ENCODE results near the gene KANK2.

DNA sequence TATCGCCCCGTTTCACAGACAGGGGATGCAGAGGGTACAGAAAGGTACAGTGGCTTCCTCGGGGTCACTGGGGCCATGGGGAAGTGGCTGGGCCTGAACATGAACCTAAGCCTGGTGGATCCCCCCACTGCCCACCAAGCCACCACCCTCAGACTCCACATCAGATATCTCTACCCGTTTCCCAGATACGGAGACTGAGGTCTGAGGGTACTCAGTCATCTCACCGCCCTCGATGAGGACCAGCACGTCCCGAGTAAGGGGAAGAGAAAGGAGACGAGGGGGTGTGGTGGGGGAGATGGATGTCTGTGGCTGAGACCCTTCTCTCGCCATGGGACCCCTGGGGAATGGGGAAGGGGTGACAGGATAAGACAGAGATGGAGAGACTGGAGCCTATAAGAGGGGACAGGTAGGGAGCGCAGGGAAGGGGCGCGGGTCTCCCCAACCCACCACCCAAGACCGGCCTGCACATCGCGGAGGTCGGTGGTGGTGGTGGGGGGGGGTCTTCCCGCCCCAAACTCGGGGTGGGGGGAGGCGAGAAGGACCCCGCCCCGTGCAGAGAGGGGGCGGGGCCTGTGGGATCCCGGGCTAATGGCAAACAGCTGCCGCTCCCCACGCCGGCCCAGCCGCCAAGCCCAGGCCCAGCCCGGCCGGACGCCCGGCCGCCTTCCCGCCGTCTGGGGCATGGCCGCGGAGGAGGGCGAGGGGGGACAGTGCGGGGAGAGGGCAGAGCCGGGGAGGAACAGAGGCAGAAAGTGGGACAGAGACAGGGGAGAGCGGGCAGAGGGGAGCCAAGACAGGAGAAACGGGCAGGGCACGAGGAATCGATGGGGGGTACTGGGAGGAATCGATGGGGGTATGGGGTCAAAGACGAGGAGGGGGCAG, 698 bp downstream of the KANK2 start:
- TF ChIP-seq, protein P1, sequence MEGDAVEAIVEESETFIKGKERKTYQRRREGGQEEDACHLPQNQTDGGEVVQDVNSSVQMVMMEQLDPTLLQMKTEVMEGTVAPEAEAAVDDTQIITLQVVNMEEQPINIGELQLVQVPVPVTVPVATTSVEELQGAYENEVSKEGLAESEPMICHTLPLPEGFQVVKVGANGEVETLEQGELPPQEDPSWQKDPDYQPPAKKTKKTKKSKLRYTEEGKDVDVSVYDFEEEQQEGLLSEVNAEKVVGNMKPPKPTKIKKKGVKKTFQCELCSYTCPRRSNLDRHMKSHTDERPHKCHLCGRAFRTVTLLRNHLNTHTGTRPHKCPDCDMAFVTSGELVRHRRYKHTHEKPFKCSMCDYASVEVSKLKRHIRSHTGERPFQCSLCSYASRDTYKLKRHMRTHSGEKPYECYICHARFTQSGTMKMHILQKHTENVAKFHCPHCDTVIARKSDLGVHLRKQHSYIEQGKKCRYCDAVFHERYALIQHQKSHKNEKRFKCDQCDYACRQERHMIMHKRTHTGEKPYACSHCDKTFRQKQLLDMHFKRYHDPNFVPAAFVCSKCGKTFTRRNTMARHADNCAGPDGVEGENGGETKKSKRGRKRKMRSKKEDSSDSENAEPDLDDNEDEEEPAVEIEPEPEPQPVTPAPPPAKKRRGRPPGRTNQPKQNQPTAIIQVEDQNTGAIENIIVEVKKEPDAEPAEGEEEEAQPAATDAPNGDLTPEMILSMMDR (conservative IDR thresholded peaks at IDR 0.05; ENCODE audit: low read depth in 2 of 2): no peak
- TF ChIP-seq POLR2AphosphoS5 (IDR thresholded peaks at IDR 0.05; ENCODE audit: low read depth) (no peak), EZH2phosphoT487 (IDR thresholded peaks at IDR 0.05; ENCODE audit: unreplicated experiment) (no peak), CREB1 (CRISPR knock-in tag; IDR thresholded peaks at IDR 0.05; ENCODE audit: low read depth) (no peak), EZH2 (IDR thresholded peaks at IDR 0.05; ENCODE audit: low read depth, unreplicated experiment) (no peak), NANOG (IDR thresholded peaks at IDR 0.05; ENCODE audit: borderline replicate concordance) (no peak), ZNF331 (CRISPR knock-in tag; IDR thresholded peaks at IDR 0.05; ENCODE audit: low read depth) (no peak)
- TF ChIP-seq, protein P2, sequence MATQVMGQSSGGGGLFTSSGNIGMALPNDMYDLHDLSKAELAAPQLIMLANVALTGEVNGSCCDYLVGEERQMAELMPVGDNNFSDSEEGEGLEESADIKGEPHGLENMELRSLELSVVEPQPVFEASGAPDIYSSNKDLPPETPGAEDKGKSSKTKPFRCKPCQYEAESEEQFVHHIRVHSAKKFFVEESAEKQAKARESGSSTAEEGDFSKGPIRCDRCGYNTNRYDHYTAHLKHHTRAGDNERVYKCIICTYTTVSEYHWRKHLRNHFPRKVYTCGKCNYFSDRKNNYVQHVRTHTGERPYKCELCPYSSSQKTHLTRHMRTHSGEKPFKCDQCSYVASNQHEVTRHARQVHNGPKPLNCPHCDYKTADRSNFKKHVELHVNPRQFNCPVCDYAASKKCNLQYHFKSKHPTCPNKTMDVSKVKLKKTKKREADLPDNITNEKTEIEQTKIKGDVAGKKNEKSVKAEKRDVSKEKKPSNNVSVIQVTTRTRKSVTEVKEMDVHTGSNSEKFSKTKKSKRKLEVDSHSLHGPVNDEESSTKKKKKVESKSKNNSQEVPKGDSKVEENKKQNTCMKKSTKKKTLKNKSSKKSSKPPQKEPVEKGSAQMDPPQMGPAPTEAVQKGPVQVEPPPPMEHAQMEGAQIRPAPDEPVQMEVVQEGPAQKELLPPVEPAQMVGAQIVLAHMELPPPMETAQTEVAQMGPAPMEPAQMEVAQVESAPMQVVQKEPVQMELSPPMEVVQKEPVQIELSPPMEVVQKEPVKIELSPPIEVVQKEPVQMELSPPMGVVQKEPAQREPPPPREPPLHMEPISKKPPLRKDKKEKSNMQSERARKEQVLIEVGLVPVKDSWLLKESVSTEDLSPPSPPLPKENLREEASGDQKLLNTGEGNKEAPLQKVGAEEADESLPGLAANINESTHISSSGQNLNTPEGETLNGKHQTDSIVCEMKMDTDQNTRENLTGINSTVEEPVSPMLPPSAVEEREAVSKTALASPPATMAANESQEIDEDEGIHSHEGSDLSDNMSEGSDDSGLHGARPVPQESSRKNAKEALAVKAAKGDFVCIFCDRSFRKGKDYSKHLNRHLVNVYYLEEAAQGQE (IDR thresholded peaks at IDR 0.05; ENCODE audit: unreplicated experiment): no peak
- TF ChIP-seq, protein P3, sequence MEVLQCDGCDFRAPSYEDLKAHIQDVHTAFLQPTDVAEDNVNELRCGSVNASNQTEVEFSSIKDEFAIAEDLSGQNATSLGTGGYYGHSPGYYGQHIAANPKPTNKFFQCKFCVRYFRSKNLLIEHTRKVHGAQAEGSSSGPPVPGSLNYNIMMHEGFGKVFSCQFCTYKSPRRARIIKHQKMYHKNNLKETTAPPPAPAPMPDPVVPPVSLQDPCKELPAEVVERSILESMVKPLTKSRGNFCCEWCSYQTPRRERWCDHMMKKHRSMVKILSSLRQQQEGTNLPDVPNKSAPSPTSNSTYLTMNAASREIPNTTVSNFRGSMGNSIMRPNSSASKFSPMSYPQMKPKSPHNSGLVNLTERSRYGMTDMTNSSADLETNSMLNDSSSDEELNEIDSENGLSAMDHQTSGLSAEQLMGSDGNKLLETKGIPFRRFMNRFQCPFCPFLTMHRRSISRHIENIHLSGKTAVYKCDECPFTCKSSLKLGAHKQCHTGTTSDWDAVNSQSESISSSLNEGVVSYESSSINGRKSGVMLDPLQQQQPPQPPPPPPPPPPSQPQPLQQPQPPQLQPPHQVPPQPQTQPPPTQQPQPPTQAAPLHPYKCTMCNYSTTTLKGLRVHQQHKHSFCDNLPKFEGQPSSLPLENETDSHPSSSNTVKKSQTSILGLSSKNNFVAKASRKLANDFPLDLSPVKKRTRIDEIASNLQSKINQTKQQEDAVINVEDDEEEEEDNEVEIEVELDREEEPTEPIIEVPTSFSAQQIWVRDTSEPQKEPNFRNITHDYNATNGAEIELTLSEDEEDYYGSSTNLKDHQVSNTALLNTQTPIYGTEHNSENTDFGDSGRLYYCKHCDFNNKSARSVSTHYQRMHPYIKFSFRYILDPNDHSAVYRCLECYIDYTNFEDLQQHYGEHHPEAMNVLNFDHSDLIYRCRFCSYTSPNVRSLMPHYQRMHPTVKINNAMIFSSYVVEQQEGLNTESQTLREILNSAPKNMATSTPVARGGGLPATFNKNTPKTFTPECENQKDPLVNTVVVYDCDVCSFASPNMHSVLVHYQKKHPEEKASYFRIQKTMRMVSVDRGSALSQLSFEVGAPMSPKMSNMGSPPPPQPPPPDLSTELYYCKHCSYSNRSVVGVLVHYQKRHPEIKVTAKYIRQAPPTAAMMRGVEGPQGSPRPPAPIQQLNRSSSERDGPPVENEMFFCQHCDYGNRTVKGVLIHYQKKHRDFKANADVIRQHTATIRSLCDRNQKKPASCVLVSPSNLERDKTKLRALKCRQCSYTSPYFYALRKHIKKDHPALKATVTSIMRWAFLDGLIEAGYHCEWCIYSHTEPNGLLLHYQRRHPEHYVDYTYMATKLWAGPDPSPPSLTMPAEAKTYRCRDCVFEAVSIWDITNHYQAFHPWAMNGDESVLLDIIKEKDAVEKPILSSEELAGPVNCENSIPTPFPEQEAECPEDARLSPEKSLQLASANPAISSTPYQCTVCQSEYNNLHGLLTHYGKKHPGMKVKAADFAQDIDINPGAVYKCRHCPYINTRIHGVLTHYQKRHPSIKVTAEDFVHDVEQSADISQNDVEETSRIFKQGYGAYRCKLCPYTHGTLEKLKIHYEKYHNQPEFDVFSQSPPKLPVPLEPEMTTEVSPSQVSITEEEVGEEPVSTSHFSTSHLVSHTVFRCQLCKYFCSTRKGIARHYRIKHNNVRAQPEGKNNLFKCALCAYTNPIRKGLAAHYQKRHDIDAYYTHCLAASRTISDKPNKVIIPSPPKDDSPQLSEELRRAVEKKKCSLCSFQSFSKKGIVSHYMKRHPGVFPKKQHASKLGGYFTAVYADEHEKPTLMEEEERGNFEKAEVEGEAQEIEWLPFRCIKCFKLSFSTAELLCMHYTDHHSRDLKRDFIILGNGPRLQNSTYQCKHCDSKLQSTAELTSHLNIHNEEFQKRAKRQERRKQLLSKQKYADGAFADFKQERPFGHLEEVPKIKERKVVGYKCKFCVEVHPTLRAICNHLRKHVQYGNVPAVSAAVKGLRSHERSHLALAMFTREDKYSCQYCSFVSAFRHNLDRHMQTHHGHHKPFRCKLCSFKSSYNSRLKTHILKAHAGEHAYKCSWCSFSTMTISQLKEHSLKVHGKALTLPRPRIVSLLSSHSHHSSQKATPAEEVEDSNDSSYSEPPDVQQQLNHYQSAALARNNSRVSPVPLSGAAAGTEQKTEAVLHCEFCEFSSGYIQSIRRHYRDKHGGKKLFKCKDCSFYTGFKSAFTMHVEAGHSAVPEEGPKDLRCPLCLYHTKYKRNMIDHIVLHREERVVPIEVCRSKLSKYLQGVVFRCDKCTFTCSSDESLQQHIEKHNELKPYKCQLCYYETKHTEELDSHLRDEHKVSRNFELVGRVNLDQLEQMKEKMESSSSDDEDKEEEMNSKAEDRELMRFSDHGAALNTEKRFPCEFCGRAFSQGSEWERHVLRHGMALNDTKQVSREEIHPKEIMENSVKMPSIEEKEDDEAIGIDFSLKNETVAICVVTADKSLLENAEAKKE (CRISPR knock-in tag; IDR thresholded peaks at IDR 0.05): no peak

Measured in GM23338 (cell line).